Measurements from ENCODE around the gene PIK3R1. TPM values are rescaled to one million over a fixed set of nuclear protein-coding genes. Genes with fewer than 3 reads are reported as not detected.

The PIK3R1 gene
- total and polyA plus RNA-seq, 10 of the 15 experiments (the other 5 are each of a cell fraction or from before 2014, with no cell fraction given): 7.8 to 38.4 (median 15.7) TPM

DNA sequence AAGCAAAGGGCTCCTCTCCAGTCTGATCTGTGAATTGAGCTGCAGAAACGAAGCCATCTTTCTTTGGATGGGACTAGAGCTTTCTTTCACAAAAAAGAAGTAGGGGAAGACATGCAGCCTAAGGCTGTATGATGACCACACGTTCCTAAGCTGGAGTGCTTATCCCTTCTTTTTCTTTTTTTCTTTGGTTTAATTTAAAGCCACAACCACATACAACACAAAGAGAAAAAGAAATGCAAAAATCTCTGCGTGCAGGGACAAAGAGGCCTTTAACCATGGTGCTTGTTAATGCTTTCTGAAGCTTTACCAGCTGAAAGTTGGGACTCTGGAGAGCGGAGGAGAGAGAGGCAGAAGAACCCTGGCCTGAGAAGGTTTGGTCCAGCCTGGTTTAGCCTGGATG is 82.1 kb downstream of the PIK3R1 start:
- Histone ChIP-seq H3K79me2 (ENCODE audit: control insufficient read depth, insufficient read depth, low read length) (no peaks in the 10 kb centered on the region; the same call in 1 of the 2 replicates), H2AFZ (ENCODE audit: control insufficient read depth, low read depth, low read length) (no peak overlapping the region), H3K4me3 (no peak overlapping the region), H3K27me3 (replicated peaks in 1 of 2; ENCODE audit: control insufficient read depth in 2 of 2, insufficient read depth in 2 of 2, low read length in 1 of 2) (no peaks in the 10 kb centered on the region), H4K20me1 (ENCODE audit: control insufficient read depth, insufficient read depth) (no peaks in the 10 kb centered on the region), H3K4me2 (ENCODE audit: control insufficient read depth, insufficient read depth) (no peak overlapping the region), H3K36me3 (ENCODE audit: control insufficient read depth in 2 of 2, insufficient read depth in 2 of 2, low read length in 1 of 2) (peaks cover 17 to 22% of the 10 kb centered on the region in 2 experiments), H3K4me1 (ENCODE audit: control insufficient read depth, insufficient read depth, low read length) (peaks cover 7% of the 10 kb centered on the region), H3K9me3 (replicated peaks; ENCODE audit: control insufficient read depth, insufficient read depth, low read length) (no peaks in the 10 kb centered on the region), H3K27ac (ENCODE audit: control insufficient read depth, insufficient read depth) (no peak overlapping the region), H3K9ac (ENCODE audit: control insufficient read depth, insufficient read depth, low read length) (no peak overlapping the region)
- in situ Hi-C loops (cut with MboI) (no loop called here), intact Hi-C loops (cut with micrococcal nuclease; ENCODE audit: unreplicated experiment) (no loop called here)
- no TSS peak for BruUV-seq (replicated peaks)
- RAD21 ChIA-PET (ENCODE audit: unreplicated experiment): interaction anchor here (1.4 kb wide), 1 partner anchor 134 kb away, joined by 3 read pairs; no protein-coding TSS in a partner anchor
- ATAC-seq: no peak
- POLR2A ChIA-PET: interaction anchor here (0.7 to 1.1 kb wide), 2 partner anchors 30 to 141 kb away, joined by 3 read pairs; no protein-coding TSS in a partner anchor
- CTCF ChIA-PET: interaction anchor here (0.8 to 1.8 kb wide), 2 partner anchors 13 to 119 kb away, joined by 3 read pairs; no protein-coding TSS in a partner anchor
- FAIRE-seq: no peak
- DNase-seq (ENCODE audit: low read depth, low spot score): no peak
- SMC1A ChIA-PET (ENCODE audit: uncharacterized antibody, unreplicated experiment): interaction anchor here (1.5 to 10.5 kb wide), 2 partner anchors 10 to 161 kb away, joined by 3 to 63 read pairs; no protein-coding TSS in a partner anchor
- TF ChIP-seq, protein P1, sequence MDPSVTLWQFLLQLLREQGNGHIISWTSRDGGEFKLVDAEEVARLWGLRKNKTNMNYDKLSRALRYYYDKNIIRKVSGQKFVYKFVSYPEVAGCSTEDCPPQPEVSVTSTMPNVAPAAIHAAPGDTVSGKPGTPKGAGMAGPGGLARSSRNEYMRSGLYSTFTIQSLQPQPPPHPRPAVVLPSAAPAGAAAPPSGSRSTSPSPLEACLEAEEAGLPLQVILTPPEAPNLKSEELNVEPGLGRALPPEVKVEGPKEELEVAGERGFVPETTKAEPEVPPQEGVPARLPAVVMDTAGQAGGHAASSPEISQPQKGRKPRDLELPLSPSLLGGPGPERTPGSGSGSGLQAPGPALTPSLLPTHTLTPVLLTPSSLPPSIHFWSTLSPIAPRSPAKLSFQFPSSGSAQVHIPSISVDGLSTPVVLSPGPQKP (IDR thresholded peaks at IDR 0.05; ENCODE audit: low read depth, low read length): no peak
- no peak for TF ChIP-seq CREB1 (IDR thresholded peaks at IDR 0.05; ENCODE audit: low read depth)
- TF ChIP-seq MEF2A (IDR thresholded peaks at IDR 0.05; ENCODE audit: insufficient read depth, low read depth, low read length): no peak
- no peak for TF ChIP-seq NRF1 (conservative IDR thresholded peaks at IDR 0.05; ENCODE audit: low read depth, low read length)
- TF ChIP-seq SP1 (IDR thresholded peaks at IDR 0.05; ENCODE audit: low read depth, low read length): no peak
- TF ChIP-seq, protein P2, sequence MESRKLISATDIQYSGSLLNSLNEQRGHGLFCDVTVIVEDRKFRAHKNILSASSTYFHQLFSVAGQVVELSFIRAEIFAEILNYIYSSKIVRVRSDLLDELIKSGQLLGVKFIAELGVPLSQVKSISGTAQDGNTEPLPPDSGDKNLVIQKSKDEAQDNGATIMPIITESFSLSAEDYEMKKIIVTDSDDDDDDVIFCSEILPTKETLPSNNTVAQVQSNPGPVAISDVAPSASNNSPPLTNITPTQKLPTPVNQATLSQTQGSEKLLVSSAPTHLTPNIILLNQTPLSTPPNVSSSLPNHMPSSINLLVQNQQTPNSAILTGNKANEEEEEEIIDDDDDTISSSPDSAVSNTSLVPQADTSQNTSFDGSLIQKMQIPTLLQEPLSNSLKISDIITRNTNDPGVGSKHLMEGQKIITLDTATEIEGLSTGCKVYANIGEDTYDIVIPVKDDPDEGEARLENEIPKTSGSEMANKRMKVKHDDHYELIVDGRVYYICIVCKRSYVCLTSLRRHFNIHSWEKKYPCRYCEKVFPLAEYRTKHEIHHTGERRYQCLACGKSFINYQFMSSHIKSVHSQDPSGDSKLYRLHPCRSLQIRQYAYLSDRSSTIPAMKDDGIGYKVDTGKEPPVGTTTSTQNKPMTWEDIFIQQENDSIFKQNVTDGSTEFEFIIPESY (IDR thresholded peaks at IDR 0.05): no peak
- WGBS (ENCODE audit: insufficient coverage, insufficient replicate concordance, low lambda C conversion rate, missing lambda C conversion rate): 91% methylated on average over 4 of the region's 4 CpGs

Measured in GM12878 (cell line).